ENCODE results near the gene PDE7B.

PDE7B gene

DNA sequence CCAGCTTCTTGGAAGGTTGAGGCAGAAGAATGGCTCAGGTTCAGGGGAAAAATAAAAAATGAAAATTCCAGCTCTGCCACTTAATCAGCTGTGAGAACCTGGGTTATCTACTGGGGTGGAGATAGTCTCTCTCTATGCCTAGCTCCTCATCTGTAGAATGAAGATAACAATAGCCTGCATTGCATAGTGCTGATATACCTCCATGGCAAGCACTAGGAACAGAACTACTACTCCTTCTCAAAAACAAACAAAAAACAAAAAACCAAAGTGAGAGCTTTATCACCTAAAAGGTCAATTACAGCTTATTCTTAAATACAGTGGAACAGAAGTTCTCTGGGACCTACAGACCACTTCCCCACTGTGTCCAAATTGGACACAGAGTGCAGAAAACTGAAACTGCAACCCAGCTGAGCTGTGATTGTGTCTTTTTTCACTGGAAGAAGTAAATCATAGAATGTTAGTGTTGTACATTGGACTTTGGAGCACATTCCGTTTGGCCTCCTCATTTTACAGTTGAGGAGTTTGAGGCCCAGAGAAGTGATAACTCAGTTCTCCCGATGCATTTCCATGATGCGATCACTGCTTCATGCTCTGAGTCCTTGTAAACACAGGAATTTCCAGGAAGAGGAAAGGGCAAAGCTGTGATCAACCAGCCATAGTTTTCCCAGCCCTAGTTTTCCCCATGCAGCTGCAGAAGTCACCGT, 375.3 kb downstream of the PDE7B start:
- DNase-seq = no peak

- DNase-seq = no peak
Observed at GRCh38 chr6:136228814-136229213, 377.3 kb downstream of the PDE7B start.

GRCh38 chr6:136230219-136230853, 378.8 kb downstream of the PDE7B start:
- no peak for DNase-seq

DNA sequence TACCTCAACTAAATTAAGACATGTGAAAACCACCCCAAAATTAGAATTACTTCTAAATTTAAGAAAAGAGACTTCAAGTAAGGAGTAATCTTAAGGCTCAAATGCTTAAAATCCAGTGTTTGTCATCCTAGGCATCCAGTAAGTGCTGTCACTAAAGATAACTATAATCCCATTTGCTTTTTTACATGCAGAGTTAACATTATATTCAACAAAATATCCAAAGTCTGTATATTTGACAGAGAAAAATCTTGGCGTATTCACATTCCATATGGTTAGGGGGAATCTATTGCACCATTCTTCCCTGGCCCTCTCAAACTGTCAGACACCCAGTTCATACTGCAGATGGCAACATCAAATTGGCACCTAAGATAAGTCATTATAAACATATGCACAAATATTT, 381.2 kb downstream of the PDE7B start:
- no peak for DNase-seq

GRCh38 chr6:136235233-136235564, 383.7 kb downstream of the PDE7B start:
- no peak for DNase-seq

- DNase-seq = no peak
Observed at GRCh38 chr6:136236466-136237293, 385.2 kb downstream of the PDE7B start.

DNA sequence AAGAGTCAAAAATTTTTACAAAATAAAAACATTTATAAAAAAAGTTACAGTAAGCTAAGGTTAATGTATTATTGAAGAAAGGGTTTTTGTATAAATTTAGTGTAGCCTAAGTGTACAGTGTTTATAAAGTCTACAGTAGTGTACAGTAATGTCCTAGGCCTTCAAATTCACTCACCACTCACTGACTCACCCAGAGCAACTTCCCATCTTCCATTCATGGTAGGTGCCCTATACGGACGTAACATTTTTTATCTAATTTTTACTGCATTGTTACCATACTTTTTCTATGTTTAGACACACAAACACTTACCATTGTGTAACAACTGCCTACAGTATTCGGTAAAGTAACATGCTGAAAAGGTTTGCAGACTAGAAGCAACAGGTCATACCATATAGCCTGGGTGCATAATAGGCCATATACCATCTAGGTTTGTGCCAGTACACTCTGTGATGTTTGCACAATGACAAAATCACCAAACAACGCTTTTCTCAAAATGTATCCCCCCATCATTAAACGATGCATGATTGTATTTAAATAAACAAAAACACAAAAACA, 392.6 kb downstream of the PDE7B start:
- DNase-seq = no peak

Data from hypothalamus (tissue), 51 donors.